ENCODE data around the gene ZFP36L1. TPM values are rescaled to one million over a fixed set of nuclear protein-coding genes. Genes with fewer than 3 reads are reported as not detected.

Gene ZFP36L1
- total and polyA plus RNA-seq, 9 of the 15 experiments (the other 6 are each of a cell fraction or from before 2014, with no cell fraction given): 1.3 to 26.6 (median 3.7) TPM

- TF ChIP-seq, protein P1, sequence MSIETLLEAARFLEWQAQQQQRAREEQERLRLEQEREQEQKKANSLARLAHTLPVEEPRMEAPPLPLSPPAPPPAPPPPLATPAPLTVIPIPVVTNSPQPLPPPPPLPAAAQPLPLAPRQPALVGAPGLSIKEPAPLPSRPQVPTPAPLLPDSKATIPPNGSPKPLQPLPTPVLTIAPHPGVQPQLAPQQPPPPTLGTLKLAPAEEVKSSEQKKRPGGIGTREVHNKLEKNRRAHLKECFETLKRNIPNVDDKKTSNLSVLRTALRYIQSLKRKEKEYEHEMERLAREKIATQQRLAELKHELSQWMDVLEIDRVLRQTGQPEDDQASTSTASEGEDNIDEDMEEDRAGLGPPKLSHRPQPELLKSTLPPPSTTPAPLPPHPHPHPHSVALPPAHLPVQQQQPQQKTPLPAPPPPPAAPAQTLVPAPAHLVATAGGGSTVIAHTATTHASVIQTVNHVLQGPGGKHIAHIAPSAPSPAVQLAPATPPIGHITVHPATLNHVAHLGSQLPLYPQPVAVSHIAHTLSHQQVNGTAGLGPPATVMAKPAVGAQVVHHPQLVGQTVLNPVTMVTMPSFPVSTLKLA (conservative IDR thresholded peaks at IDR 0.05): peak in 1 of 2 experiments; percentile 43; a peak in 1 of 4 replicates
- peak; percentile 49 for TF ChIP-seq POLR2B (IDR thresholded peaks at IDR 0.05; ENCODE audit: low read depth, partially characterized antibody)
- no peak for TF ChIP-seq ZC3H11A (IDR thresholded peaks at IDR 0.05; ENCODE audit: low read depth, low read length)
- peak; percentile 72; the same call in 1 of the 2 replicates for TF ChIP-seq ZBTB1 (CRISPR knock-in tag; IDR thresholded peaks at IDR 0.05; ENCODE audit: borderline replicate concordance, low read depth)
- no peak for TF ChIP-seq NR2C2 (CRISPR knock-in tag; IDR thresholded peaks at IDR 0.05)
- peak; percentile 60 for TF ChIP-seq NR2C2 (tag; IDR thresholded peaks at IDR 0.05)
- TF ChIP-seq TAF1 (IDR thresholded peaks at IDR 0.05; ENCODE audit: control insufficient read depth, extremely low read depth, insufficient read depth, low read length, severe bottlenecking): peak; percentile 43
- TF ChIP-seq MAZ (CRISPR knock-in tag; conservative IDR thresholded peaks at IDR 0.05 in 1 of 2, IDR thresholded peaks at IDR 0.05 in 1 of 2): peak; percentile 75 to 94
- no peak for TF ChIP-seq FOXO4 (CRISPR knock-in tag; IDR thresholded peaks at IDR 0.05)
- TF ChIP-seq L3MBTL2 (IDR thresholded peaks at IDR 0.05): peak; percentile 25; the same call in 1 of the 2 replicates
- no peak for TF ChIP-seq COPS2 (conservative IDR thresholded peaks at IDR 0.05)
- no peak for TF ChIP-seq MECOM (CRISPR knock-in tag; IDR thresholded peaks at IDR 0.05)
- TF ChIP-seq ARID1B (IDR thresholded peaks at IDR 0.05): peak; percentile 25
- TF ChIP-seq MTA2 (IDR thresholded peaks at IDR 0.05; ENCODE audit: low read depth): no peak
- 0 out of 2 replicates have a peak, but pooled peaks have one; percentile 61 for TF ChIP-seq ARID4B (CRISPR knock-in tag; IDR thresholded peaks at IDR 0.05)
- TF ChIP-seq, protein P2, sequence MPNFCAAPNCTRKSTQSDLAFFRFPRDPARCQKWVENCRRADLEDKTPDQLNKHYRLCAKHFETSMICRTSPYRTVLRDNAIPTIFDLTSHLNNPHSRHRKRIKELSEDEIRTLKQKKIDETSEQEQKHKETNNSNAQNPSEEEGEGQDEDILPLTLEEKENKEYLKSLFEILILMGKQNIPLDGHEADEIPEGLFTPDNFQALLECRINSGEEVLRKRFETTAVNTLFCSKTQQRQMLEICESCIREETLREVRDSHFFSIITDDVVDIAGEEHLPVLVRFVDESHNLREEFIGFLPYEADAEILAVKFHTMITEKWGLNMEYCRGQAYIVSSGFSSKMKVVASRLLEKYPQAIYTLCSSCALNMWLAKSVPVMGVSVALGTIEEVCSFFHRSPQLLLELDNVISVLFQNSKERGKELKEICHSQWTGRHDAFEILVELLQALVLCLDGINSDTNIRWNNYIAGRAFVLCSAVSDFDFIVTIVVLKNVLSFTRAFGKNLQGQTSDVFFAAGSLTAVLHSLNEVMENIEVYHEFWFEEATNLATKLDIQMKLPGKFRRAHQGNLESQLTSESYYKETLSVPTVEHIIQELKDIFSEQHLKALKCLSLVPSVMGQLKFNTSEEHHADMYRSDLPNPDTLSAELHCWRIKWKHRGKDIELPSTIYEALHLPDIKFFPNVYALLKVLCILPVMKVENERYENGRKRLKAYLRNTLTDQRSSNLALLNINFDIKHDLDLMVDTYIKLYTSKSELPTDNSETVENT (CRISPR knock-in tag; IDR thresholded peaks at IDR 0.05): peak; percentile 63
- TF ChIP-seq ZEB2 (IDR thresholded peaks at IDR 0.05): peak; percentile 69; the same call in 1 of the 2 replicates
These were observed 2.9 kb upstream of the ZFP36L1 start (continued) for GRCh38 chr14:68795597-68796417.
